Uterus (tissue), 4 donors: Measurements from ENCODE around the gene RTN4RL2. TPM values are rescaled to one million over a fixed set of nuclear protein-coding genes. Genes with fewer than 3 reads are reported as not detected.
A peak's percentile ranks its signal among the peaks of the same experiment; 100 is the strongest.

Source experiments
- DNase-seq, 2 donors: peaks; one replicate each; pipeline ENCODE4 v3.0.0-alpha.2; 2019 to 2020
- H3K27ac ChIP-seq, 2 donors: fragments of 200-600 bp; sonication (generic); 1 replicate in 1 of 2; 2 replicates in 1 of 2; pipeline ENCODE4 v1.5.1; 2016 to 2018
- H3K27me3 ChIP-seq, 2 donors: fragments of 200-600 bp; sonication (generic); one replicate each; pipeline ENCODE4 v1.5.1; 2018 to 2019; ENCODE audit warnings: control low read depth in 1 of 2
- H3K36me3 ChIP-seq, 2 donors: fragments of 200-600 bp; sonication (generic); one replicate each; pipeline ENCODE4 v1.5.1; 2019; ENCODE audit warnings: control low read depth in 1 of 2
- H3K4me1 ChIP-seq, 2 donors: fragments of 200-600 bp; sonication (generic); one replicate each; pipeline ENCODE4 v1.5.1; 2018 to 2019; ENCODE audit warnings: control low read depth in 1 of 2
- H3K4me3 ChIP-seq, 2 donors: fragments of 200-600 bp; sonication (generic); 1 replicate in 1 of 2; 2 replicates in 1 of 2; pipeline ENCODE4 v1.5.1; 2018 to 2019; ENCODE audit warnings: mild to moderate bottlenecking in 1 of 2
- H3K9me3 ChIP-seq, 2 donors: fragments of 200-600 bp; sonication (generic); one replicate each; pipeline ENCODE4 v1.5.1; 2019; ENCODE audit warnings: control low read depth in 1 of 2
- POLR2A ChIP-seq, 2 donors: fragments of 450-650 bp; IDR thresholded peaks; one replicate each; pipeline ENCODE4 v1.6.1; 2016; ENCODE audit warnings: antibody characterized with exemption in 2 of 2, mild to moderate bottlenecking in 1 of 2, moderate library complexity in 1 of 2
- intact Hi-C: fragments of 100-400 bp; cut with DNase I; formaldehyde crosslinking; loops from one replicate; pipeline ENCODE4 v1.15.1; 2023; ENCODE audit warnings: low total_unique reads
- total RNA-seq, 4 donors: library from RNA; depleted of rRNA in 3 of 4; stranded (reverse); fragments of >200 nt in 3 of 4; gene quantifications; one replicate each; pipeline versions ENCODE4 v1.1.0 to v1.2.4, GENCODE V29; 2014 to 2023
- TF ChIP-seq, protein P1 (sequence below), 4 experiments: fragments of 200-600 bp in 2 of 4; fragments of 450-650 bp in 2 of 4; sonication (generic) in 2 of 4; IDR thresholded peaks; one replicate each; pipeline ENCODE4 v1.5.1; 2016 to 2019; ENCODE audit warnings: antibody characterized with exemption in 4 of 4, mild to moderate bottlenecking in 2 of 4, moderate library complexity in 1 of 4
- donor health status: DM: yes; HTN: yes; CAD: no.

Gene RTN4RL2
- total RNA-seq, 4 donors from 2014 or later = 1.7 TPM; not detected in 3

DNA sequence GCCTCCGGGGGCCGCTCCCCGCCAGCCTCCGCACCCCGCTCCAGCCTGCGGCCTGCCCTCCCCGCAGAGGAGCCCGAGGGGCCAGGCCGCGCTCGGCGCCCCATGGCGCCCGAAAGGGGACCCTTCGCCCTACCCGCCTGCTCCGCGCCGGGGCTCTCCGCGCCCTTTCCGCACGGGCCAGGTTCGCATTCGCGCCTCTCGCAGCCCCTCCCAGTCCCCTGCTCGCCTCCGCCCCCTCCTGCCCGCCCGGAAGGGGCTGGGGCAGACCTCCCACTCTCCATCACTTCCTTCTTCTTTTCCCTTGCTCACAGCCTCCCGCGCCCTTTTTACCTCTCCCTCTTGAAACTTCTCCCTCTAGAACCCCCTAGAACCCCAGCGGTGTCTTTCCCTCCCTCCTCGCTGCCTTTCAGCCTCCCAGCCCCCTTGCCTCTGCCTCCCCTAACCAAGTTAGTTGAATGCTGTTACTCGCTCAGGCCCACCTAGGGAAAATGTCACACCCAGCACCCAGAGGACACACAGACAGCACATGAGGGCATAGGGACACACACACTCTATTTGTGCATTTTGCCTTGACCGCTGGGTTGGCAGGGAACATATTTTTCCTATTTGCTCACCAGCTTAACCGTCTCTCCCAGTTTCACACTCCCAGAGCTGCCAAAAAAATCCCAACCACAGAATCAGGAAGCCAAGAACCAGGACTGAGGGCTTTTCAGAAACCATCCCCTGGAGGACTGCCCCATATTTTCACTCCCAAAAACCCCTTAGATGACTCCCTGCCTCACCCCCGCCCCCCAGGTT lies 33.2 kb upstream of the RTN4RL2 start, which contains the start of gene SLC43A3:
Gene SLC43A3 (minus strand): TSS at position 193 of the 798 bp plus-strand sequence. CDS start 949 bp downstream, outside the sequence.
- Histone ChIP-seq H3K27me3 (no peaks in the 10 kb centered on the region), H3K4me3 (peak within 1 kb of the TSS; percentile 40 to 48), H3K4me1 (peaks cover 0 to 25% of the 10 kb centered on the region in 2 donors), H3K9me3 (no peaks in the 10 kb centered on the region), H3K27ac (peak within 1 kb of the TSS; percentile 94 to 98), H3K36me3 (no peaks in the 10 kb centered on the region)
- peak; percentile 74 to 84 for DNase-seq
- intact Hi-C loops = no loop called here
- TF ChIP-seq, protein P1, sequence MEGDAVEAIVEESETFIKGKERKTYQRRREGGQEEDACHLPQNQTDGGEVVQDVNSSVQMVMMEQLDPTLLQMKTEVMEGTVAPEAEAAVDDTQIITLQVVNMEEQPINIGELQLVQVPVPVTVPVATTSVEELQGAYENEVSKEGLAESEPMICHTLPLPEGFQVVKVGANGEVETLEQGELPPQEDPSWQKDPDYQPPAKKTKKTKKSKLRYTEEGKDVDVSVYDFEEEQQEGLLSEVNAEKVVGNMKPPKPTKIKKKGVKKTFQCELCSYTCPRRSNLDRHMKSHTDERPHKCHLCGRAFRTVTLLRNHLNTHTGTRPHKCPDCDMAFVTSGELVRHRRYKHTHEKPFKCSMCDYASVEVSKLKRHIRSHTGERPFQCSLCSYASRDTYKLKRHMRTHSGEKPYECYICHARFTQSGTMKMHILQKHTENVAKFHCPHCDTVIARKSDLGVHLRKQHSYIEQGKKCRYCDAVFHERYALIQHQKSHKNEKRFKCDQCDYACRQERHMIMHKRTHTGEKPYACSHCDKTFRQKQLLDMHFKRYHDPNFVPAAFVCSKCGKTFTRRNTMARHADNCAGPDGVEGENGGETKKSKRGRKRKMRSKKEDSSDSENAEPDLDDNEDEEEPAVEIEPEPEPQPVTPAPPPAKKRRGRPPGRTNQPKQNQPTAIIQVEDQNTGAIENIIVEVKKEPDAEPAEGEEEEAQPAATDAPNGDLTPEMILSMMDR (IDR thresholded peaks at IDR 0.05) = peak in 1 of 4 experiments; percentile 6
- peak in 1 of 2 donors; percentile 29 for TF ChIP-seq POLR2A (IDR thresholded peaks at IDR 0.05)

DNA sequence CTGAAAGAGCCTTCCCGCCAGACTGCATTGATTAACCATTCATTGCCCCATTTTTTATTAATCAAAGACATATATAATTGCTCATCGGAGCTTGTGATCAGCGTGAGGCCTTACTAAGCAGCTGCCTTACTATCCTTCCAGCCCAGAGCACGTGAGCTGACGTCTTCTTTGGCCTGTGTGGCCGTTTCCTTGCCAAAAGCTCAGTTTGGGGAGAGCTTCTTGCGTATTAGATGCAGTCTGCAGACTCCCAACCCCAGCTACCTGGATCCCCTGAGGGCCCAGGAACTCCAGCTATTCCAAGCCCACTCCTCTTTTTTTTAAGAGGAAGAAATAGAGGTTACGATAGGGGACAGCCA lies 32.6 kb upstream of the RTN4RL2 start:
- DNase-seq = peak; percentile 86 to 89
- TF ChIP-seq, protein P1 (IDR thresholded peaks at IDR 0.05) = no peak
- TF ChIP-seq POLR2A (IDR thresholded peaks at IDR 0.05) = peak in 1 of 2 donors; percentile 24
- Histone ChIP-seq H3K4me3 (peak overlapping the region; percentile 40 to 48), H3K9me3 (no peaks in the 10 kb centered on the region), H3K27ac (peak overlapping the region; percentile 94 to 98), H3K27me3 (no peaks in the 10 kb centered on the region), H3K4me1 (peaks cover 0 to 25% of the 10 kb centered on the region in 2 donors), H3K36me3 (no peaks in the 10 kb centered on the region)
- intact Hi-C loops = no loop called here

DNA sequence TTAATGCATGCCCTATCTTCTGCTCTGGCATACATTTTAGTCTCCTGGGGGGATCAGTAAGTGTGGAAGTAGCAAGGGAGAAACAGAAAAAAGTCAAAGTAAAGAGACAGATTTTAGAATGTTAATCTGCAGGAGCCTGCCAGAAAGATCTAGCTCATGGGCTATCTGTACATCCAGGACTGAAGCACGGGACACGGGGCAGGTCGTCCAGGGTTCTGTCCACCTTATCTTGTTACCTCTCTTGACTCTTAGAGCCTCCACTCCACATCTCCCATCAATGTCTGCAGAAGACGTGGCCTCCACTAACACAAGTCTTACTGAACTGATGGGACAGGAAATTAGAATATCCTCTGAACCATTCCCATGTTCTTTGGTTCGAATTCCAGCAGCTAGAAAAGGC lies 31.7 kb upstream of the RTN4RL2 start:
- H3K4me1 ChIP-seq = peaks cover 0 to 25% of the 10 kb centered on the region in 2 donors
- no peaks in the 10 kb centered on the region for H3K27me3 ChIP-seq
- peak overlapping the region; percentile 94 to 98 for H3K27ac ChIP-seq
- H3K4me3 ChIP-seq = no peak overlapping the region
- TF ChIP-seq POLR2A (IDR thresholded peaks at IDR 0.05) = no peak
- TF ChIP-seq, protein P1 (IDR thresholded peaks at IDR 0.05) = no peak
- no peaks in the 10 kb centered on the region for H3K36me3 ChIP-seq
- no peak for DNase-seq
- intact Hi-C loops = no loop called here
- no peaks in the 10 kb centered on the region for H3K9me3 ChIP-seq

DNA sequence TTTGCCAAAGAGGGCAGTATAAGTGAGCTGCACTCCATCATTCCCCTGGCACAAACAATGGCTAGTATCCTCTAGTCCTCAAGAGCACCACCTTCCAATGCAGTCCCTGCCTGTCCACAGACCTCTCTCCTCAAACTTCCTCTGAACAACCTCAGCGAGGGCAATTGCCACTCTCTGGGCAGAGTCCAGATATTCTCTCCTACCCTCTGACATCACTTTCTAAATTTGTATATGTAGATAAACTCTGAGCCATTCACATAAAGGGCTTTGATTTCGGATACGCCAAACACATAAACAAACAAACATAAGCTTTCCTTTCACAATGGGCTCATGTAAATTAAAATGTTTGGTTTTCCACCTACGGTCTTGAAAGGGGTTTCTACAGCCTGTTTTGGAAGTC lies 30.4 kb upstream of the RTN4RL2 start:
- no peaks in the 10 kb centered on the region for H3K27me3 ChIP-seq
- intact Hi-C loops = no loop called here

DNA sequence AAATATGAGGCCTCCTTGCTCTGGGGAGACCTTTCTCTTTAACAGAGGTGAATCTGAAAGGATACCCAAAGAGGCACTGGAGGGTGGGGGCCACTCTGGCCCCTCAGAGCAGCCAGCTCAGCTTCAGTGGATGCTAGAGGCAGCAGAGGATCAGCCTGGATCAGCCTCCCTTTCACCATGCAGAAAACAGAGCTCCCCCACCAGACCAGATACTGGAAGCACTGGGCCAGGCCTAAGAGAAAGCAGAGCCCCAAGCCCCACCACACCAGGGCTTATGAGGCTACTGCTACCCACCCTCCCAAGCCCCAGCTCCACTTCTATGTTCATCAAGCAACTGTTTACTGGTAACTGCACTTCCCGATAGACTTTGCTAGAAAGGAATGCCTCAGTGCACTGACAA lies 29.4 kb upstream of the RTN4RL2 start:
- no peaks in the 10 kb centered on the region for H3K27me3 ChIP-seq
- intact Hi-C loops = no loop called here
- no peaks in the 10 kb centered on the region for H3K36me3 ChIP-seq
- no peak overlapping the region for H3K27ac ChIP-seq
- H3K4me3 ChIP-seq = no peak overlapping the region
- no peaks in the 10 kb centered on the region for H3K9me3 ChIP-seq
- peaks cover 0 to 18% of the 10 kb centered on the region in 2 donors for H3K4me1 ChIP-seq
- DNase-seq = no peak
- TF ChIP-seq, protein P1 (IDR thresholded peaks at IDR 0.05) = no peak
- TF ChIP-seq POLR2A (IDR thresholded peaks at IDR 0.05) = no peak

More for the DNA sequence above, 30.4 kb upstream of the RTN4RL2 start:
- Histone ChIP-seq H3K9me3 (no peaks in the 10 kb centered on the region), H3K4me1 (peaks cover 0 to 25% of the 10 kb centered on the region in 2 donors), H3K4me3 (no peak overlapping the region), H3K36me3 (no peaks in the 10 kb centered on the region), H3K27ac (no peak overlapping the region)
- no peak for DNase-seq
- TF ChIP-seq POLR2A (IDR thresholded peaks at IDR 0.05) = no peak
- TF ChIP-seq, protein P1 (IDR thresholded peaks at IDR 0.05) = no peak
